HG03354 (cell line): ENCODE data around the gene MYO3B.

Experiments
- ATAC-seq: cut with Tn5 transposase; IDR thresholded peaks from one replicate; pipeline ENCODE4 v1.9.1; 2021; ENCODE audit warnings: mild to moderate bottlenecking; ENCODE audit not compliant: unreplicated experiment, poor library complexity, severe bottlenecking

Gene MYO3B

DNA sequence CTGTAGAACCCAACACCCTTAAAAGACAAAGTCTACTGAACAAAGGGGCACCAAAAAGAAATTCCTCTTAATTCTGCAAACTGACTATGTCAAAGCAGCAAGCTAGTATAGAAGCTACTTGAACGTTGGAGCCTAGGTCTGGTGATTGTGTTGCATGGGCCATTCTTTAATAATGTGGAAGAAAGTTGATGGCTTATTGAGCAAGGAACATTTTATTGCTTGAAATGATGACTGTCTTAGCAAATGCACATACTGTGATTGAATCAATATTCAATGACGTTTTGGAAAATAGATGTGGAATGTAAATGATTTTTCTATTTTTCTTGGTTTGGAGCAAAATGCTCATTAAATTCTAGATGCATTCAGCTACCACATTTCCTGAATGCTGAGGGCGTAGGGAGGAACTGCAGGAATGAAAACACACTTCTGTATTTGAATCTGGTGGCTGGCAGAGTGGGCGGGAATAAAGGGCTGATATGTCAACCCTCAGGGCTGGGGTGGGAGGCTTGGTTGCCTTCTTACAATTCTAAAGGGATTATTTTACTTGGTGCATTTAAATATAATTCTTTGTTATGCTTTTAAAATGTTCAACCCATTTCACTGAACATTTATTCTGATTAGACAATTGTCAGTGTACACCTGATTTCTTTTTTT is 26.5 kb downstream of the MYO3B start:
- ATAC-seq: no peak

DNA sequence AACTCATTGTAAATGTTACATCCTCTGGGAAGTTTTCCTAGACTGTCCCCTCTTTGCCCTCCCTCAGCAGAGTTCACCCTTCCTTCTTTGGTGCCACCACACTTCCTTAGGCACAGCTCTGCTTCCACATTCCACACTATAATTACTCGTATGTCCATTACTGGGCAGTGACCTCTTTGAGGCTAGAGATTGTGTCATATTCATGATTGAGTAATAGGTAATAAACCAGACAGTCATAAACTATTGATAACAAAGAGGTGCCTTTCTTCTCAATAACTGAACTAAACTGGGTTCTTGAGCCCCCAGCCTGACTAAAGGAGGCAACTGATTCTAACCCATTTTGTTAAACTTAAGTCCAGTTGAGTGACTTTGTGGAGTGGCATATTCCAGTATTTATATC is 28.3 kb downstream of the MYO3B start:
- ATAC-seq: no peak

DNA sequence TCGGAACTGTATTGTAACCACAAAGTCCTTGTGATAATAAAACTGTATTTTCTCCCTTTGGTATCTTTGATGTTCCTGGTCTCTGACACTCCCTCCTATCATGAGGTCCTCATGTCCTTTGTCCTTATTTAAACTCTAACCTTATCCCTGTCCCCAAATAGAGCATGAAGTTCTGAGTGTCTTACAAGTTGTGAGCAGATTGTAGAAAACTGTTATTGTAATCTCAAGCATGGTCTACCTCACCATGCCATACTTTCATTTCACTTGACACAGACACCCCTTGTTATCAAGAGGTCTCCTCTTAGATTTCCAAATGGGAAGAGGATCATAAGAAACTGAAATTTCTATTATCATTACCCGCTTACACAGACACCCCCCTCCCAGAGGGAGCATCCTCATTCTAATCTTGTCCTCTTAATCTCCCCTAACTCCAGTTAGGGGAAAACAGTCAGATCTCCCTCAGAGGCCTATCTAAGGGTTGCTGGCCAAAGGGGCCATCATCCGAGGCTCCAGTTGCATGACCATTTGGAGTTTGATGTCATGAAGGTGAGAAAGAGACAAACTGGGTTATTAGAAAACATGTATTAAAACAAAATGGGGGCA is 29.0 kb downstream of the MYO3B start:
- ATAC-seq: no peak

DNA sequence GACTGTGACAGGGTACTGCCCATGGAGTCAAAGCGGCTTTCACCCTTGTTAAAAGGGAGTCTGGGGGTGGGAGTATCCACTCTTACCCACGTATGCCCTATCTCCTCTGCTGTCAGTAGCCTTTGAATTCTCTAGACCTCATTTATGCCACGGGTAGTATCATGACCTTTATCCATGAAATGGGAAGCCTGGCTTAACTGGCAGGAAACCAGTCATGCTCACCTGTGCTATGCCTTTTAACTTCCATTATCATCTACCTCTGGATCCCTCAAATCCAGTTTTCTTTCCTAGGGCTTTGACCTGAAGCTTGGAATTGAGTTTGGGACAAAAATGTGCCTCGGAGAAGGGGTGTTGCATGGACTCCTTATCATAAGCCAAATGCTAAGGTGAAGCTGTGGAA is 30.0 kb downstream of the MYO3B start:
- ATAC-seq: no peak

DNA sequence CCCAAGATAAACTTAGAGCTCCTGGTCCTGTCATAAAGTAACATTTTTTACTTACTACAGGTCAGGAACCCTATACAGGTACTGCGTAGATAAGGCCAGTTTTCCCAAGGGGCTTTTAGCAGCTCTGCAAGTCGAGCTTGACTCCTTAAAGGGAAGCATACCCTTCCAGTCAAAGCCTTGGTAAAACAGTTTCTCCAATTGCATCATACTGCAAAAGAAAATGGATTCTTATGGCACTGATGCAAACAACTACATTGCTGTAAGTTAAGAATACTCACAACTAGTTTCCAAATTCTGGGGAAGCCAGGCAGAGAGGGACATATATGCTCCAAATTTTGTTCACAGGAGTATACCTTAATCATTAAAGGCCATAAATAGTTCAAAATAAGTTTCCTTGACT is 31.0 kb downstream of the MYO3B start:
- no peak for ATAC-seq

DNA sequence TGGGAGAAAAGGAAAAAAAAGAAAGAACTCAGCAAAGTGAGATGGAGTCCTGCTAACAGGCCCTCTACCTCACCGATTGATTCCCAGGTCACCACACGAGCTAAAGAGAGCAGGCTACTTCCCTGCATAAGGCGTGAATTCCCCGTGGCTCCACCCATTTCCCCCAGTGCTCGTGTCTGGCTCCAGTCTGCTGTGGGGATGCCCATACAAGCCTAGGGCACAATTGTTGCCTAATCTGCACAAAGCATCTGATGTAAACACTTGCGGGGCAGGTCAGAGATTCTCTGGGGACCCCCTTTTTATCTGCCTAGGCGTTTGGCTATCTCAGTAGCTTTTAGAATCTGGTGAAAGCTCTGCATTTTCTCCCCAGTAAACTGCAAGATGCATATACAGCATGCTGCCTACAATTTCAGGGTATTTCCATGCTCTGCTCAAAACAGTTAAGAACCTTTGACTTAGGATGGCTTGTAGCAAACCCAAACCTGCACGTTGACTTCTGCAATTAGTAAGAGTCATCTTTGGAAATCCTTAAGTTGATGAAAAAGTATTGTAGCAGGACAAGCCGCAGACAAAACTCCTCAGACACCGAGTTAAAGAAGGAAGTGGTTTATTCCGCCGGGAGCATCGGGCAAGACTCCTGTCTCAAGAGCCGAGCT is 34.8 kb downstream of the MYO3B start:
- peak; percentile 78 for ATAC-seq

DNA sequence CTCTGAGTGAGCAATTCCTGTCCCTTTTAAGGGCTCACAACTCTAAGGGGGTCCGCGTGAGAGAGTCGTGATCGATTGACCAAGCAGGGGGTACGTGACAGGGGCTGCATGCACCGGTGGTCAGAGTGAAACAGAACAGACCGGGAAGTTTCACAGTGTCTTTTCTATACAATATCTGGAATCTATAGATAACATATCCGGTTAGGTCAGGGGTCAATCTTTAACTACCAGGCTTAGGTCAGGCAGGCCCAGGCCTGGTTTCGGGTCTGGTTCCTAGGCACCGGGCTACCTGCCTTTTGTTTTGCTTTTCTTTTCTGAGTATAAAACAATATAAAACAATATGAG is 35.3 kb downstream of the MYO3B start:
- ATAC-seq: peak; percentile 14

DNA sequence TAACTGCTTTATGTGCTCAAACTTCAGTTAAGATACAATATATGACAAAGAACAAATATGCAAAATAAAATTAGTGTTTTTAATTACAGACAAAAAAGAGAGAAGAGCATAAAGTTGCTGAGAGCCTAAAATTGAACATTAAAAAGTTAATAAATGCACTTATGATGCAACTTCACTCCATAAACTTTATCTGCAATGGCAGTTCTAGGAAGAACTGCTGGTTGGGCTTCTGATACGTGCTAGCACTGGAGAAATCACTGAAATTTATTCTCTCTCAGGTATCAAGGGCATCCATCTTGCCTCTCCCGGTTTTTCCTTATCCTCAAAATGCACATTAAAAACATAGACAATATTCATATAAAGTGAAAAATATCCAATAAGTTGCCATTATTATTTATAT is 35.7 kb downstream of the MYO3B start:
- no peak for ATAC-seq

DNA sequence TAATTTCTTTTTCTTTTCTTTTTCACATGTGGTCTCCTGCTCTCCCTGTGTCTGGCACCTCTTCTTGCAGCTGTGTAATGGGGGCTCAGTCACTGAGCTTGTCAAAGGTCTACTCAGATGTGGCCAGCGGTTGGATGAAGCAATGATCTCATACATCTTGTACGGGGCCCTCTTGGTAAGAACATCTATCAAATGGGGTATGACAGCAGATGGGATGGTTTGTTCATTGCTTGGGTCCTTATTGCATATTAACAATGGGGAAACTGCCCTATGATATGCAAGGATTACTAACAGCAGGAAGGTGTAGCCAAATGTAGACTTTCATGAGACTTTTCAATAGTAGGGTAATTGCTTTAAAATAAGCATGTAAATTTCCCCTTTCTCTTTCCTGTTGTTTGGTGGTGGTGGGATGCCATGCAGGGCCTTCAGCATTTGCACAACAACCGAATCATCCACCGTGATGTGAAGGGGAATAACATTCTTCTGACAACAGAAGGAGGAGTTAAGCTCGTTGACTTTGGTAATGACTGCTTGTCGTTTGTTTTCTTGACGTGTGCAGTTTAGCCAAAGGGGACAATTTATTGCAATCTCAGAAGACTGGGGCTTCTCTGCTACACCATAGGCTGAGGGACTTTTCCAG is 36.5 kb downstream of the MYO3B start:
- no peak for ATAC-seq

DNA sequence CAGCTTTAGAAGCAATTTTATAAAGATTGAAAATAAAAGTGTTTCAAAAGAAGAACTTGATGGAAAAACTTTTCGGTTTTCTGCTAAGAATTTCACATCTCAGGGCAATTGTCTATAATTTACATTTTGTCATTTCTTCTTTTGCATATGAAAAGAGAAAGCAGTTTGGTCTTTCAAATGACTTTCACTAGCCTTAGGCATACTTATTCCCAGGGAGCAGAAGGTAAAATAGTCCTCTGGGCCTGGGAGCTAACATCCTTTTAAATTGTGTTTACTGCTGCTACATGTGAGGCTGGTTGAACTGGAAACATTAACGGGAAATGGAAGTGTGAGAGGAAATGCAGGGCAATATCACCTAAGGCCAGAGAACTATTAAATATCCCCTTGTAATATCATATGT is 37.1 kb downstream of the MYO3B start:
- ATAC-seq: no peak

DNA sequence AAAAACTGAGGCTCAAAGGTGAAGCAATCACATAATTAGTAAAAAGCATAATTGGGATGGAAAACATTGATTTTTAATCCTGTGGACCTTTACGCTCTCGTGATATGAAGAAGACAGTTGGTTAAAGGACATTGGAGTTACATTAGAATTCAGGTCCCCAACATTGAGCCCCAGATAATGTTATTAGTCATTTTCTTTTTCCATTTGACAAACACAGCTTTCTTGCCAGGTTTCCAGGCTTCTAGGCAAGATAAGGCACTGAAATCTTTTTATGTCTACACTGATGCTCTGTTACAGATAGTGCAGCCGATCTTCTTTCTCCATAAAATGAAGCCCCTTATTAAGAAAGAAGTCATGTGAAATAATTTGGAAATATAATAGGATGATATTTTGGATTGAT is 38.5 kb downstream of the MYO3B start:
- no peak for ATAC-seq

DNA sequence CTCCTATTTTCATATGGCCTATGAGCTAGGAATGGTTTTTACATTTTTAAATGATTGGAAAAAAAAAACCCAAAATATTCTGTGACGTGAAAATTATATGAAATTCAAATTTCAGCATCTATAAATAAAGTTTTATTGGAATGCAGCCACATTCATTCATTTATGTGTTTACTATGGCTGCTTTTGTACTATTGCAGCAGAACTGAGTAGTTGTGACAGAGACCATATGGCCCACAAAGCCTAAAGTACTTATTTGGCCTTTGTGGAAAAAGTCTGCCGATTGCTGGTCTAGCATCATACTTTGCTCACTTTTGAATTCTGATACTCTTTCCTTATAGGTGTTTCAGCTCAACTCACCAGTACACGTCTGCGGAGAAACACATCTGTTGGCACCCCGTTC is 39.0 kb downstream of the MYO3B start:
- ATAC-seq: no peak

DNA sequence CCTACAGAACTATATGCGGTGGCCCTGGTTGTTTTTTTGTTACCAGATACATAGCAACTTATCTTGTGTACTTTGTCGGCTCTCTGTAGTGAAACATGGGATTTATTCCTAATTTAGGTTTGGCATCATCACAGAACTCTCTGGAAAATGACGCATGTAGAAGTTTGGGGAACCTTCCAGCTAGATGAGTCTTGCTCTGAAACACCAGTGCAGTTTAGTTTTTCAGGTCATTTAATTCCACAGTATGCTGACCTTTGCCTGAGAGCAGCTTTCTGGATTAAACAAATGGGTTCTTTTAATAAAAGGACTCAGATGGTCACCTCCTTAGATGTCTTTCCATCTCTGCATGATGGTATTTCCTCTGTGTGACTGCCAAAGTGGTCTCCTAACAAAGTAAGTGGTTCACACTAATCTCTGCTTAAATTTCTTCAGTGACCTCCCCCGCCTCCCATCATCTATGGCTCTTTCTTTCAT is 39.9 kb downstream of the MYO3B start:
- no peak for ATAC-seq

DNA sequence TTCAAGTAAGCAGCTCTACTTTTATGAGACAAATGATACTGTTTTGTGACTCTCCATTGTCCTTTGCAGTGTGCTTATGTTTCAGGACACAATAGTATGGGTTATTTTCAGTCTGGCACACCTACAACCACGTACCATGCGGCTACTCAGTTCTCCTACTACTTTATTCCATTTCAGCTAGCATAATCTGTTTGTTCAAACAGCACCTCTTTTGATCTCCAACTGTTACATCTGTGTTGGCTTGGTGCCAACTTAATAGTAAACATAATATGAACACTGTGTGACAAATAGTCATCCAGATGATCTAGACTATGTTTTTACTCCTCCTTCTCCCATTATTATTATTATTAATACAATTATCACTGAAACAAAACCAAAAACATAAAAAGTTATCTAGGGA is 40.5 kb downstream of the MYO3B start:
- no peak for ATAC-seq

DNA sequence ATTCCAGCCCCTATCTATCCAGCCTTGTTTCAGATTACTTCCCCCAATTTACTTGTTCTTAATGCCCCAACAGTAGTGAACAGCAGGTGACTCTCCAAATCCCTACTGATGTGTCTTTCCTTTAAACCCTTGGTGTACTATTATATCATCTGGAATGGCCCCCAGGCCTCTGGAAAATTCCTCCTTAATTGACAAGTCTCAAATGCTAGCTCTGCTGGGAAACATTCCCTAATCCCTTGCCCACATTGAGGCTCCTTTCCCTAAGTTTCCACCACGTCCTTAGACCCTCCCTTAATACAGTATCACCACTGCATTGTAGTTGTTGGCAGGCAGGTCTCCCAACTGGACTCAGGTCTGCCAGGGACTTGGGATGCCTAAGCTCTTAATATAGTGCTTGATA is 41.0 kb downstream of the MYO3B start:
- ATAC-seq: no peak

DNA sequence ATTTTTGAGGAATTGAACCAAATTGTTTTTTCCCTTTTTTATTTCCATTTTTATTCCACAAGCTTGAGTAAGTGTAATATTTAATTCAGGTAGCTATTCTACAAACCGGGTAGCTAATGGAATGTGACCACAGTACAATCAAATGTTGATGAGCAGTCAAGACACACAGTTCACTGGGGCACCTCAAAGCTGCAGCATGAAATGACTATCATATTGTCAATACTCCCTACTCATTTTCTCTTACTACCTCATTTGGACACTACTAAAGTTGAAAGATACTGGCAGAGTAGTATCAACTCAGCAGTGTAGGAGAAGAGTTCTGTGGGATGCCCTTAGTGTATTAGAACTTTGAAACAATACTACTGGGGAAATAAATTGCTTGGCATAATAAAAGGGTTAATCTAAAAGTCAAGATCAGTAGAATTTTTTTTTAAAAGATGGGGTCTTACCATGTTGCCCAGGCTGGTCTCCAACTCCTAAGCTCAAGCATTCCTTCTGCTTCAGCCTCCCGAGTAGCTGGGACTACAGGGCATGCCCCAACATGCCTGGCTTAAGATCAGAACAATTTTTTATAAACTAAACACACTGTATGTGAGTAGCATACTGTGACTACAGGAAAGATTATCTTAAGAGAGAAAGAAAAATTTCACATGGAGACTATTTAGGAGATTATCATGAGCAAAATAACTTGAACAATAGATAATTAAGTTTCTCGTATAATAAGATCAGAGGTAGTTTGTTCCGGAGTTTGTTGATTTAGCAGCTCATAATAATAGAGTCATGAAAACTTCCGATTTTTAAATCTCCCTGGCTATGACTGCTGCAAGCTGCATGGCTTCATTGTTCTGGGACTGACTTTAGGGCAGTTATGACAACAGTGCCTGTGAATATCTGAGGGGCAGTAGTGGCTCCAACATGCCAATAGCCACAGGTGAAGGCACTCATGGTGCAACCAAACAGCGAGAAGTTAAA is 43.7 kb downstream of the MYO3B start:
- no peak for ATAC-seq

DNA sequence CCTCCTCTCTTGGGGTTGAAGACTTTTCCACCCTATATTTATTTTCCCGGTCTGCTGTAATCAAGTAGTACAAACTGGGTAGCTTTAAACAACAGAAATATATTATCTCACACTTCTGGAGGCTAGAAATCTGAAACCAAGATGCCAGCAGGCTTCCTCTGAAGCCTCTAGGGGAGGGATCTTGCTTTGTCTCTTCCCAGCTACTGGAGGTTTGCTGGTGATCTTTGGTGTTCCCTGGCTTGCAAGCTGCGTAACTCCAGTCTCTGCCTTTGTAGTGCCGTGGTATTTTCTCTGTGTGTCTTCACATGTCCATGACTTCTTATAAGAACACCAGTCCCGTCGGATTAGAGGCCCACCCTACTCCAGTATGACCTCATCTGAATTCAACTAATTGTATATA is 44.4 kb downstream of the MYO3B start:
- no peak for ATAC-seq

DNA sequence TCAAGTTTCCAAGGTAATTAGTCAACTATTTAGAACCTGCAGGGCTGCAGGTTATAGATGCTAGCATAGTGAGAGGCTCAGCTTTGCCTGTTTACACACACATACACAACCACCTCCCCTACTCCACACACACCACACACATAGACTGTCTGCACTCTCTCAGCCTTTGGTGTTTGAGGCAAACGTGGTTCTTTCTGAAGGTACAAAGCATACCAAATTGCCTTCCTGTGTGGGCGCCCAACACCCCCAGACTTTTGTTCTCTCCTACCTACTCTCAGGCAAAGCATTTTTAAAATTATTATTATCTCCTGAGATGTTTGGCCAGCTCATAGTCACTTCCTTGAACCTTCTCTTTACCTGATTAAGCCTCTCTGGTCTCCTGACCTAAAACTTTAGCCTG is 44.9 kb downstream of the MYO3B start:
- ATAC-seq: no peak

DNA sequence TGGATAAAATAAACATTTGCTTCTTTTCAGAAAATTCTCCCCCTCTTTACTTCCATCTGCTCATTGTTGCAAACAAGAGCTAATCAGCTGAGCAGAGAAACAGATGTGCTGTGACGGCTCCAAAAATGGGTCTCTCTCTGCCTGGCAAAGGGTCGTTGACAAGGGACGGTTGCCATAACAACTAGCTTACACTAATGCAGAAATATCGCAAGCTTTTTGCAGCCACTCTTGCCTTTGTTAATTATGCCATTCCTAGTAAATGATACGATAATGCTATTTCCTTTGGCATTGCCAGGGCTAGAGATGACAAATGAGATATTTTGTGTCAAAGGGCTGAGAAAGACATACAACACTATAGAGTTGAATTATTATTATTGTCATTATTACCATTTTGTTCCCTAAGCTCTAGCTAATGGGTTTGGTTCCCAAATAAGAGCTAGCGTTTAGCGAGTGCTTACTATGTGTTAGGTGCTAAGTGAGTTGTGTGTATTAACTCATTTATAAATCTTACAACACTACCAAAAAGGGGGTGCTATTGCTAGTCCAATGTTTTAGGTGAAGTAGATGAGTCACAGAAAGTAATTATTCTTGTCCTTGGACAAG is 46.8 kb downstream of the MYO3B start:
- ATAC-seq: no peak

DNA sequence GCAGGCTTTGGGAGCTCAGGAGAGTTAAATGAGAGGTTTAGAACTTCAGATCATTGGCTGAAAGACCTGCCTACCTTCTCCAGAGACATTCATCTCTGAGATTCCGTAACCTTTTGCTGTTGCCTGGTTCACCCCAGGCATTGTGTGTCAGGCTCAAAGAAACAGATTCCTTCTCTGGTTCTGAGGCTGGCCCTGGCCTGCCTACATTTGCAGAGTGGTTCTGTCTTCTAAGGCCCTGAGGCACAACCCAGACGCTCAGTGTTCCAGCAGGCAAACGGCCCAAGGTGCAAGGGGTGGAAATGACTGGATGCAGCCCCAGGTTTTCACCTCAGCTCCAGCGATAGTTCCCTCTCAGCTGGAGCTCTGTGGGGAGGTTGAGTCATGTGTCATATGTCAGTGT is 48.3 kb downstream of the MYO3B start:
- no peak for ATAC-seq
